GM12801 (cell line): ENCODE data around the gene CFAP46.

Experiments used
- CTCF ChIP-seq: IDR thresholded peaks from one replicate; pipeline ENCODE4 v1.5.1; 2011; ENCODE audit warnings: control low read depth; ENCODE audit not compliant: insufficient read length; ENCODE audit errors: extremely low read depth

Gene CFAP46

GRCh38 chr10:132937861-132938260 lies 4.5 kb downstream of the CFAP46 start:
- no peak for TF ChIP-seq CTCF

- TF ChIP-seq CTCF = no peak
Observed at GRCh38 chr10:132934953-132935352, 7.4 kb downstream of the CFAP46 start.

GRCh38 chr10:132933308-132934042 lies 8.9 kb downstream of the CFAP46 start:
- TF ChIP-seq CTCF = no peak

GRCh38 chr10:132932461-132933307 lies 9.7 kb downstream of the CFAP46 start:
- no peak for TF ChIP-seq CTCF

DNA sequence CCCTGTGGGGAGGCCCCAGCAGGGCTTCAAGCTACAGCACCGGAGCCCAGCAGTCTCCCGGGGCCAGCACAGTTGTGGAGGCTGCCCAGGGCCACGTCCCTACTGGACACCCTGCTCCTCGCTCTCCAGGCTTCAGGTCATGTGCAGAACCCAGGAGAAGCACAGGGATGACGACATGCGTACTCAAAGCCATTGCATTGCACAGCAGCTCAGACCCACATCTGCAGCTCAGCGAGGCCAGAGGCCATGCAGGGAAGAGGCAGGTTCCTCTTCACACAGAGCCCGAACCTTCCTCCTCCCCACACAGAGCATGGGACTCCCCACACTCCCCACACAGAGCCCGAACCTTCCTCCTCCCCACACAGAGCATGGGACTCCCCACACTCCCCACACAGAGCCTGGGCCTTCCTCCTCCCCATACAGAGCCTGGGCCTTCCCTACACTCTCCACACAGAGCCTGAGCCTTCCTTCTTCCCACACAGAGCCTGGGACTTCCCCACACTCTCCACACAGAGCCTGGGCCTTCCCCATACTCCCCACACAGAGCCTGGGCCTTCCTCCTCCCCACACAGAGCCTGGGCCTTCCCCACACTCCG lies 12.3 kb downstream of the CFAP46 start:
- no peak for TF ChIP-seq CTCF

DNA sequence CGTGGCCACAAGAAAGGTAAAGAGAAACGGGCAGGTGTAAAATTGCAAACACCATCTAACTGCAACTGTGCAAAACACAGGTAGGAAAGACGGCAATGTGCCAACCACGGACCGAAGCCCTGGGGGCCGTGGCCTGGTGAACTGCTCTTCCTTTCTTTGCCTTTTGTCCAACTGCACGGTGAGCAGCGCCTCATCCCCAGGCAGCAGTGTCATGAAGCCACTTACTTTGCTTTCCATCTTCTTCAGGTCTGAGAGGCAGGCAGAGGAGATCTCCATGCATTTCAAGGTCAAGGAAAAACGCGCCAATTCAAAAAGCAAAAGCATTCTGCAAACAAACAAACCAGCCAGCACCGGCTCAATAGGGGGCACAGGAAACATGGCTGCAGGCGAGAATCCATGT lies 12.9 kb downstream of the CFAP46 start:
- no peak for TF ChIP-seq CTCF

DNA sequence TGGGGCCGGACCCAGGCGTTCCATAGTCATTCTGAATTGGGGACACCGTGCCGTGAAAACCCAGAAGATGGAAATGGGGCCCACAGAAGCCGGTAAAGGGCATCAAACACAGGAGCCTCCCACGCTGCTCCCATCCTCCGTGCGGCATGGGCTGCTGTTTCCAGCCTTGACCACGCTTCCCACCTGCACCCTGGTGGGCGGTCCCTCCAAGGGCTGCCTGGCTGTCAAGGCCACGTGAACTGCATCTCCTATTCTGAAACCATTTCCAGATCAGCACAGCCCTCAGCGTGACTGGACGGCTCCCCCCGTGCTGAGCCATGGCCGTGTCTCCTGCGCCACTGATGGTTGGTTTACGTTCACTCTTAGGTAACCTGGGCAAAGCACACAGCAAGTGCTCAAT lies 14.1 kb downstream of the CFAP46 start:
- no peak for TF ChIP-seq CTCF
